GM15510 (cell line): ENCODE results near the gene ZFPM1.

Source experiments
- POLR2A ChIP-seq: IDR thresholded peaks from 3 replicates; pipeline ENCODE4 v1.6.1; 2011; ENCODE audit warnings: borderline replicate concordance; ENCODE audit not compliant: insufficient read length; ENCODE audit errors: extremely low read depth

Gene ZFPM1

DNA sequence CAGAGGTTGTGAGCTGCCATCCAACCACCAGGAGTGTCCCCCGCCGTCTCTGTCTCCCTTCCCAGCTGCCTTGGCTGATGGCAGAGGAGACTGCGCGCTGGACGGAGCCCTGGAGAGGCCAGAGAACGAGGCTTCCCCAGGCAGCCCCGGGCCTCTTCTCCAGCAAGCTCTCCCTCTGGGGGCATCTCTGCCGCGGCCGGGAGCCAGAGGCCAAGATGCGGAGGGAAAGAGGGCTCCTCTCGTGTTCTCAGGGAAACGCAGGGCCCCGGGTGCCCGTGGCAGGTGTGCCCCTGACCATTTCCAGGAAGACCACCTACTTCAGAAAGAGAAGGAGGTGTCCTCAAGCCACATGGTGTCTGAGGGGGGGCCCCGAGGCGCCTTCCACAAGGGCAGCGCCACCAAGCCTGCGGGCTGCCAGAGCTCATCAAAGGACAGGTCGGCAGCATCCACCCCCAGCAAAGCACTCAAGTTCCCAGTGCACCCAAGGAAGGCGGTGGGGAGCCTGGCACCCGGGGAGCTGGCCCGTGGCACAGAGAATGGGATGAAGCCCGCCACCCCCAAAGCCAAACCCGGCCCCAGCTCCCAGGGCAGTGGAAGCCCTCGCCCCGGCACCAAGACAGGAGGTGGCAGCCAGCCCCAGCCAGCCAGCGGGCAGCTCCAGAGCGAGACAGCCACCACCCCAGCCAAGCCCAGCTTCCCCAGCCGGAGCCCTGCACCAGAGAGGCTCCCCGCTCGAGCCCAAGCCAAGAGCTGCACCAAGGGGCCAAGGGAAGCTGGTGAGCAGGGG is 14.8 kb upstream of the ZFPM1 start:
- TF ChIP-seq POLR2A, result no peak

DNA sequence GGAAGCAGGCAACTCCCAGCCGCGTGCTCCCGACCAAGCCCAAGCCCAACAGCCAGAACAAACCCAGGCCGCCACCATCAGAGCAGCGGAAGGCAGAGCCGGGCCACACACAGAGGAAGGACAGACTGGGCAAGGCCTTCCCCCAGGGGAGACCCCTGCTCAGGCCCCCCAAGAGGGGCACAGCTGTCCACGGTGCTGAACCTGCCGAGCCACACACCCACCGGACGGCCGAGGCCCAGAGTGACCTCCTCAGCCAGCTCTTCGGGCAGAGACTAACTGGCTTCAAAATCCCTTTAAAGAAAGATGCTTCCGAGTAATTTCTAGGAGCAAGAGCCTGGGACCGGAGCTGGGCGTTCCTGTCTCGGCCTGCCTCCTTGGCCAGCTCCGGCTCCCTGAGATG is 14.1 kb upstream of the ZFPM1 start:
- no peak for TF ChIP-seq POLR2A

DNA sequence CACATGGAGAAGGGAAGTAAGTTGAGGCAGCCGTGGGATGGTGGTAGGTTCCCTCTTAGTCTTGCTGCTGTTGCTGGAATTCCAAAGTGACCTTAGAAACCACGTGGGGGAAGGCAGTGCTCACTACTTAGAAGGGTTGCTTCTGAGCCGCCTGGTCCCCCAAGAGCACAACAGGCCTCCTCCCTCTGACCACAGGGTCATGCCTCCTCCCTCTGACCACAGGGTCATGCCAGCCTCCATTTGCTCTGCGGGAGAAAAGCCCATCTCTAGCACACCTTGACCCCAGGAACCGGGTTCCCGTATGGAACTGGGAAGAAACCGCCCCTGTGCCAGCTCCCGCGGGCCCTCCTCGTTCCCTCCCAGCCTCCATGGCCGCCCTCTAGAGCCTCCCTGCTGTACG is 13.4 kb upstream of the ZFPM1 start:
- TF ChIP-seq POLR2A, result no peak

DNA sequence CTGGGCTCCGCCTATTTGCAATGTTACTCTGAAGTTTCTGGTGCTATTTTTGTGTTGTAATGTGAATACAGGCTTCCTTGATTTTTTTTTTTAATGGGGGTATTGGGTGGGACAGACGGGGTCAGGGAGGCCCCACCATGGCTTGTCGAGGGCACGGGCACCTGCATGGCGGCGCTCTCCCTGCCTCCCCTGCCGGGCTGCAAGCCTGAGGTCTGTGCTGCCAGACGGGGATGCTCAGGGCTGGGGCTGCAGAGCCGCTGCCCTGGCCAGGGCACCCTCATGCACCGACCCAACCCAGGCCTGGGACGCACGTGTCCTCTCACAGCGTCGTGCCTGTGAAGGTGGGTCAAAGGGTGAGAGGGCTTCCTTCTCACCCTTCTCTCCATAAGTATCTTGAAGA is 13.0 kb upstream of the ZFPM1 start:
- no peak for TF ChIP-seq POLR2A

- TF ChIP-seq POLR2A, result no peak
Observed at GRCh38 chr16:88440686-88441405, 12.2 kb upstream of the ZFPM1 start.

GRCh38 chr16:88441460-88441859 is 11.6 kb upstream of the ZFPM1 start:
- TF ChIP-seq POLR2A, result no peak

DNA sequence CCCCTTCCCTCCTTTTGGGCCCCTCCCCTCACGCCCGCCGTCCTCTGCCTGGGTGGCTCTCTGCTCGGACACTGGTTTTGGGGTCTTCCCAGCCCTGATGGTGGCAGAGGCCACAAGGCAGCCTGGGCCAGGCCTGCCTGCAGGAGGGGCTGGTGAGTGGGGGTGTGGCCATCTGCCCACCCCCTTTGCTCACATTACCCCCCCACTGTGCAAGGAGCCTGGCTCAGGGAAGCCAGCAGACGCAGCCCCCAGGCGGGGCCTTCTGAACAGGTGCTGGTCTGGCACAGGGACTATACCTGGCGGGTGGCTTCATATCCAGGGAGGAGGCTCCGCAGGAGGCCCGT is 10.7 kb upstream of the ZFPM1 start:
- TF ChIP-seq POLR2A, result no peak

- no peak for TF ChIP-seq POLR2A
Observed at GRCh38 chr16:88442727-88443576, 10.1 kb upstream of the ZFPM1 start.

DNA sequence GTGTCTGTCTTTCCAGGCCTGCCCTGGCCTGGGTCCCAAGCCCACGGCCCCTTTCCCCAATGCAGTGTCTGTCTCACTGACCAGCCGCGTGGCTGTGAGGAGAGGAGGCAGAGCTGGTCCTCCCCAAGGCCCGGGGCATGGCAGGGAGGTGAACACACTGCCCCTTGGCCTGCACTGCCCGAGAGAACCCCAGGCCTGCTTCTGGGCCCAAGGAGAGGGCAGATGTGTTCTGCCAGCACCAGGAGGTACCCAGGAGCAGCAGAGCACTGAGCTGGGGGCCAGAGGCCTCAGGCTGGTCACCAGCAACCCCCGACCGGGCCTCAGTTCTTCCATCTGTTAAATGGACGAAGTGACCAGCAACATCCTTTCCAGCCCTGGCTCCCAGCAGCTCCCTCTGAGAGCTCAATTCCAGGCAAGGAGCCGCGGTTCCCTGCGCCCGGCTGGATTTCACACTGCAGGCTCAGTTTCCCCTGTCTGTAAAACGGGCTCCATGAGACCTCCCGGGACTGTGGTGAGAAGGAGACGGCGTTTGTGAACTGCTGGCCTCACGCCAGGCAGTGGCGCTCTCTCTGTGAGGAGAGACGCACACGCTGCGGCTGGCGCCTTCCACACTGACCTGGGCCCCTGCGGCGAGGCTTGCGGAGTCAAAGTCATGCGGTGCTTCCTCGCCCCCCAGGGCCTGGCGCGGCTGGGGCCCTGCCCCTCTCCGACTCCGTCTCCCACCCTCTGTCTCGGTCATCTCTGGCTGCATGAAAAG is 8.1 kb upstream of the ZFPM1 start:
- TF ChIP-seq POLR2A, result no peak

DNA sequence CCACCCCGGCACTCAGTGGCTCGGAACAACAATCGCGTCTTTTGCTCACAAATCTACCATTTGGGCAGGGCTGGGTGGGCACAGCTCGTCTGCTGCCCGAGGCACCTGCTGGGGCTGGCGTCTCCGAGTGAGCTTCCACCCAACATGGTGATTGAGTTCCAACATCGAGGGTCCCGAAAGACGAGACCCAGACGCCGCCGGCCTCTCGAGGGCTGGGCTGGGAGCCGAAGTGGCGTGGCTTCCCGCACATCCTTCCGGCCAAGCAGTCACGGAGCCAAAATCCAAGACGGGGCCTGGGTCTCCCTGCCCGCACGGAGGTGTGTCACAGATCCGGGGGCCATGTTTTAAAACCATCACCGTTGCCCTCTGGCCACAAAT is 7.5 kb upstream of the ZFPM1 start:
- TF ChIP-seq POLR2A, result no peak

DNA sequence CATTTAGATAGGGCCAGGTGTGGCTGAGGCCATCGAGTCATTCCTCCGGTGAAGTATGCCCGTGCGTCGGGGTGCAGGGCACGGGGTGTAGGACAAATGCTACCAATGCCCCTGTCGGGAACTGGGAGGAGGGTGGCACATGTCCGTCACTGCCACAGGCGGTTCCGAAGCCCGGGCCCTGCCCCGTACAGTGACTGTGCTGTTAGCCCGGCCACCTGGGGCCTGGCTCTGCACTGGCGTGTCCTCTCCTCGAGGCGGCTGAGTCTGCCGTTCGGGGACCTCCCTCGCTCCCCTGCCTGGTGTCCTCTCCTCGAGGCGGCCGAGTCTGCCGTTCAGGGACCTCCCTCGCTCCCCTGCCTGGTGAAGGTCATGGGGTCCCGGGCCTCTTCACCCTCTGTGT is 7.0 kb upstream of the ZFPM1 start:
- no peak for TF ChIP-seq POLR2A

DNA sequence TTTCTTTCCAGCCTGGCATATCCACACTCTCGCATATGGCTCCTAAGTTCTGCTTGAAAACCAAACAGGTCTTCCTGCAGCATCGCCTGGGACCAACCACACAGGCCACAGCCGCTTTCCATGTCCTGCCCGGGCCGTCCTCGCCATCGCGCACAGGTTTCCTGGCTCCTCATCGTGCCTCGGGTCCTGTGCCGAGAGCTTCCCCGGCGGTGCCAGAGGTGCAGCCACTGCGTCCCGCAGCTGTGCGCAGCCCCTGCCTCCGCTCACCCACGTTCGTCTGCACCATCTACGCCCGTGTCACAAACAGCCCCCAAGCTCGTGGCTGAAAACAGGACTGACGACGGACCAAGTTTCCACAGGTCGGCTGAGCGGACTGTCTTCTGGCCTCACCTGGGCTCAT is 6.3 kb upstream of the ZFPM1 start:
- no peak for TF ChIP-seq POLR2A

DNA sequence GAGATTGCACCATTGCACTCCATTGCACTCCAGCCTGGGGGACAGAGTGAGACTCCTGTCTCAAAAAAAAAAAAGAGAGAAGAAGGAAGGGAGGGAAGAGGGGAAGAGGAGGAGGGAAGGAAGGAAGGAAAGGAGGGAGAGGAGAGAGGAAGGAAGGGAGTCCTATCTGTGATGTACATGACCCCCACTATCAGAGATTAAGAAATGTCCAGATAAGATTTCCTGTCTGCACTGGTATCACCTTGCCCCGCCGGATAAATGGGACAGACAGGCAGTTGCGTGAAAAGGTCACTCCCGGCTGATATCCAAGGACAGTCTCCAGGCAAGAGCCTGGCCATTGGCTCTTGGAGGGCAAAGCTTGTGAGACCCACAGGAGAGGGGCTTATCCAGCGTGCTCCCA is 5.2 kb upstream of the ZFPM1 start:
- no peak for TF ChIP-seq POLR2A

DNA sequence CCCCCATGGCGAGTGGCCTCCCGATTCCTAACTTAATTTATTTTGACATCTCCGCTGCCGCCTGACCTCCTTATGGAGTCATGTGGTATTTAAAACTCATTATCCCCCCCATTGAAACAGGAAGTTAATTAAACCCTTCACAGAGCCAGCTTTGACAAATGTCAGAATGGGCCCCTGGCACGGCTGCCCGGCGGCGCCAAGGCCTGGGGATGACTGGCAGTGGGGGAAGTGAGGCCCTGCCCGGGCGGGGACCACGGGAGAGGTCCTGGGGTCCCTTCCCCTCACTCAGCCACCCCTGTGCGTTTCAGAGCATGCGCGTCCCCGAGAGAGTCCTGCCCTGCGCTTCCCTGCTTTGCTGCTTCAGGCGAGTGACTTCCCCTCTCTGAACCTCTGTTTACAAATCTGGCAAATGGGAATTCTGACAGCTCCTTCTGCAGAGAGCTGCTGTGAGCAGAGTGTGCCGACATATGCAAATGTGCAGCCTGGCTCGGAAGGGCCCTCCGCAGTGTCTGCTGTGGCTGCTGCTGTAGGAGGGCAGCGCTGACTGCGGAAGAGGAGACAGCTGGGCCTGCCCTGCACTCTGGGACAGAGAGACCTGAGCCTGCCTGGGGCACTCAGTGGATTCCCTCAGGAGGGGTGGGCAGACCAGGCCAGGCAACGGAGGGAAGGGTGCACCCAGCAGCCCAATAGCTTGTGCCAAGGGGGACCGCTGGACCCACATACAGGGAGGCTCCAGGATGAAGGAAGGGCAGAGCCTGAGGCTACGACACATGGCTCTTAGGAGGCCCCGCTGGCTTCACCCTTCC is 4.4 kb upstream of the ZFPM1 start:
- TF ChIP-seq POLR2A, result no peak
